HepG2 (cell line): Measurements from ENCODE around the gene PRSS8. TPM values are rescaled to one million over a fixed set of nuclear protein-coding genes. Genes with fewer than 3 reads are reported as not detected.

ENCODE experiments used
- ATF1 ChIP-seq: IDR thresholded peaks from 2 replicates; pipeline ENCODE4 v1.6.1; 2016; ENCODE audit warnings: mild to moderate bottlenecking, control low read depth
- CCAR2 ChIP-seq: fragments of 200-400 bp; formaldehyde crosslinking; optimal IDR thresholded peaks from 2 replicates; pipeline ENCODE3; 2018; ENCODE audit warnings: low read depth, mild to moderate bottlenecking, low read length, moderate library complexity
- CHD2 ChIP-seq: IDR thresholded peaks from 2 replicates; pipeline ENCODE4 v1.6.1; 2011; ENCODE audit warnings: low read depth, low read length, improper control_type of control experiment
- EZH2 ChIP-seq: conservative IDR thresholded peaks from 2 replicates; pipeline ENCODE4 v1.6.1; 2012; ENCODE audit warnings: mild to moderate bottlenecking, low read depth, low read length, moderate library complexity
- JUNB ChIP-seq: sonication (generic); formaldehyde crosslinking; IDR thresholded peaks from 2 replicates; pipeline ENCODE4 v1.8.0; 2022; ENCODE audit warnings: missing genetic modification reagents, mild to moderate bottlenecking, borderline replicate concordance
- MED1 ChIP-seq: sonication (generic); formaldehyde crosslinking; IDR thresholded peaks from 2 replicates; pipeline ENCODE4 v1.4.0; 2020; ENCODE audit warnings: missing genetic modification reagents
- NFKB2 ChIP-seq: sonication (generic); formaldehyde crosslinking; IDR thresholded peaks from 2 replicates; pipeline ENCODE4 v1.4.0; 2020; ENCODE audit warnings: missing genetic modification reagents, borderline replicate concordance
- NR1H2 ChIP-seq: sonication (generic); formaldehyde crosslinking; IDR thresholded peaks from 2 replicates; pipeline ENCODE4 v1.8.1; 2022; ENCODE audit warnings: low read depth, missing genetic modification reagents, borderline replicate concordance
- PAX8 ChIP-seq: sonication (generic); formaldehyde crosslinking; IDR thresholded peaks from 2 replicates; pipeline ENCODE4 v1.8.0; 2022; ENCODE audit warnings: mild to moderate bottlenecking, missing genetic modification reagents, borderline replicate concordance
- POLR2AphosphoS2 ChIP-seq: IDR thresholded peaks from 2 replicates; pipeline ENCODE4 v1.6.1; 2011; ENCODE audit warnings: low read depth, low read length, improper control_type of control experiment
- RNF2 ChIP-seq: fragments of 450-650 bp; conservative IDR thresholded peaks from 2 replicates; pipeline ENCODE4 v1.6.1; 2016; ENCODE audit warnings: low read depth
- RXRA ChIP-seq: sonication (generic); formaldehyde crosslinking; IDR thresholded peaks from 2 replicates; pipeline ENCODE4 v1.5.1; 2020; ENCODE audit warnings: missing genetic modification reagents
- SP2 ChIP-seq: sonication (generic); formaldehyde crosslinking; IDR thresholded peaks from 2 replicates; pipeline ENCODE4 v1.5.1; 2020; ENCODE audit warnings: mild to moderate bottlenecking, missing genetic modification reagents
- SUZ12 ChIP-seq: fragments of 150-350 bp; IDR thresholded peaks from 2 replicates; pipeline ENCODE4 v1.6.1; 2014; ENCODE audit warnings: low read depth, low read length
- ZNF180 ChIP-seq: sonication (generic); formaldehyde crosslinking; IDR thresholded peaks from 2 replicates; pipeline ENCODE4 v1.4.0; 2020; ENCODE audit warnings: low read depth, missing genetic modification reagents, borderline replicate concordance
- ZNF296 ChIP-seq: sonication (generic); formaldehyde crosslinking; conservative IDR thresholded peaks from 2 replicates; pipeline ENCODE4 v1.5.0; 2020; ENCODE audit warnings: mild to moderate bottlenecking, missing genetic modification reagents
- ZNF33B ChIP-seq: sonication (generic); formaldehyde crosslinking; IDR thresholded peaks from 2 replicates; pipeline ENCODE4 v1.5.1; 2020; ENCODE audit warnings: mild to moderate bottlenecking, missing genetic modification reagents
- ZNF547 ChIP-seq: sonication (generic); formaldehyde crosslinking; IDR thresholded peaks from 2 replicates; pipeline ENCODE4 v1.5.1; 2020; ENCODE audit warnings: mild to moderate bottlenecking, missing genetic modification reagents
- ZNF629 ChIP-seq: sonication (generic); formaldehyde crosslinking; conservative IDR thresholded peaks from 2 replicates; pipeline ENCODE4 v1.5.0; 2020; ENCODE audit warnings: missing genetic modification reagents
- ZNF75D ChIP-seq: sonication (generic); formaldehyde crosslinking; IDR thresholded peaks from 2 replicates; pipeline ENCODE4 v1.8.1; 2023; ENCODE audit warnings: missing genetic modification reagents, mild to moderate bottlenecking, borderline replicate concordance
- ZNF782 ChIP-seq: sonication (generic); formaldehyde crosslinking; IDR thresholded peaks from 2 replicates; pipeline ENCODE4 v1.4.0; 2020; ENCODE audit warnings: missing genetic modification reagents, mild to moderate bottlenecking, borderline replicate concordance
- ZSCAN21 ChIP-seq: sonication (generic); formaldehyde crosslinking; IDR thresholded peaks from 2 replicates; pipeline ENCODE4 v1.8.0; 2022; ENCODE audit warnings: mild to moderate bottlenecking, missing genetic modification reagents, moderate library complexity, borderline replicate concordance
- polyA plus RNA-seq, 8 experiments: library from polyadenylated mRNA; depleted of rRNA in 3 of 8; stranded (reverse) in 7 of 8; unstranded in 1 of 8; fragments of >200 nt; fragmentation: Illumina TruSeq in 4 of 8; extraction: Trizol in 4 of 8; gene quantifications; 2 replicates each; pipeline versions ENCODE4 v1.2.1 to v1.2.3, GENCODE V29; 2011 to 2016; ENCODE audit warnings: low read depth in 4 of 8, missing spikeins in 1 of 8, mixed read lengths in 1 of 8; ENCODE audit not compliant: insufficient read depth in 1 of 8
- total RNA-seq, 5 experiments: library from RNA; depleted of rRNA; stranded (reverse); fragments of >200 nt; fragmentation: Illumina TruSeq; extraction: Trizol; gene quantifications; 2 replicates each; pipeline ENCODE4 v1.2.3, GENCODE V29; 2016; ENCODE audit warnings: low read depth in 1 of 5
- TF ChIP-seq, protein P1 (sequence below): sonication (generic); formaldehyde crosslinking; IDR thresholded peaks from 2 replicates; pipeline ENCODE4 v1.4.0; 2020; ENCODE audit warnings: mild to moderate bottlenecking, missing genetic modification reagents
- TF ChIP-seq, protein P2 (sequence below): sonication (generic); formaldehyde crosslinking; IDR thresholded peaks from 2 replicates; pipeline ENCODE4 v1.4.0; 2020; ENCODE audit warnings: missing genetic modification reagents
- TF ChIP-seq, protein P3 (sequence below): sonication (generic); formaldehyde crosslinking; conservative IDR thresholded peaks from 2 replicates; pipeline ENCODE4 v1.5.0; 2020; ENCODE audit warnings: missing genetic modification reagents

The PRSS8 gene
- total and polyA plus RNA-seq, 2 of the 13 experiments (the other 11 are each of a cell fraction or from before 2014, with no cell fraction given): 2.6 to 7.2 TPM

DNA sequence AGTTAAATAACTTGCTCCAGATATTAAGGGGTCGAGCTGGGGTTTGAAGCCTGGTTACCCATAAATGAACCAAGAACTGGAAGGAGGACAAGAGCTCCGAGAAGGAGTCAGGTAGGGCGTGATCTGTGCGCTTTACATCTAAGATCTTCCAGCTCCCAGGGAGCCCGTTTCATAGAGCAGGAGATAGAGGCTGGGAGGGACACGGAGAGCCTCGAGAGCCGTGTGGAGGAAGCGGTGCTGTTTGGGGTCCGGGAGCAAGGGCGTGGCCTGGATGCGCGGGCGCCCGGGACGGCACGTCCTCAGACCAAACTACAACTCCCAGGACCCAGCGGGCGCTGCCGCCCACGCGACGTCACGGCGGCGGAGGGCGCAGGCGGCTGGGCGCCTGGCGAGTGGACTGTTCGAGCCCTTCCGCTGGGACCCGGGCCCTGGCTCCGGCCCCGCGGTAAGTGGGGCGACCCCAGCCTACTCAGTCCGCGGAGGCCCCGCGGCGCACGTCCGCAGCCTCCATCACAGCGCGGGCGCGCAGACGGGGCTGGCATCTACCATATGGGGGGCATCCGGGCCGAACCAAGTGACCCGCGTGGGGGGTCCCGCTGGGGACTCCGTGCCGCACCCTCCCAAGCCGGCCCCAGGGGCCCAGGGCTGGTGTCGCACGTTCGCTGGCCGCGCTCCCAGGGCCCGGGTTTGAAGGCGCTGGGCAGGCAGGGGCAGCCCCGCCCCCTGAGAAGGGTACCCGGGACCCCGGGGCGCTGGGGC is 27.3 kb downstream of the PRSS8 start, which contains the start of gene BCKDK (continued):
- TF ChIP-seq CCAR2 (no peak), RNF2 (no peak), PAX8 (CRISPR knock-in tag) (peak; percentile 81; the same call in 1 of the 2 replicates), ZNF296 (CRISPR knock-in tag) (no peak), EZH2 (no peak), ZNF782 (peak; percentile 65; the same call in 1 of the 2 replicates), ZNF75D (no peak), NR1H2 (CRISPR knock-in tag) (no peak), SUZ12 (peak; percentile 69), ZNF629 (CRISPR knock-in tag) (peak; percentile 68; the same call in 1 of the 2 replicates), ATF1 (CRISPR knock-in tag) (peak; percentile 60; the same call in 1 of the 2 replicates), JUNB (CRISPR knock-in tag) (no peak), CHD2 (0 out of 2 replicates have a peak, but pooled peaks have one; percentile 45), ZNF180 (CRISPR knock-in tag) (no peak), RXRA (CRISPR knock-in tag) (peak; percentile 37), NFKB2 (CRISPR knock-in tag) (peak; percentile 80; the same call in 1 of the 2 replicates), MED1 (CRISPR knock-in tag) (peak; percentile 73), SP2 (CRISPR knock-in tag) (no peak), ZSCAN21 (CRISPR knock-in tag) (peak; percentile 84), ZNF33B (no peak), ZNF547 (CRISPR knock-in tag) (peak; percentile 89), POLR2AphosphoS2 (no peak)
- TF ChIP-seq, protein P1, sequence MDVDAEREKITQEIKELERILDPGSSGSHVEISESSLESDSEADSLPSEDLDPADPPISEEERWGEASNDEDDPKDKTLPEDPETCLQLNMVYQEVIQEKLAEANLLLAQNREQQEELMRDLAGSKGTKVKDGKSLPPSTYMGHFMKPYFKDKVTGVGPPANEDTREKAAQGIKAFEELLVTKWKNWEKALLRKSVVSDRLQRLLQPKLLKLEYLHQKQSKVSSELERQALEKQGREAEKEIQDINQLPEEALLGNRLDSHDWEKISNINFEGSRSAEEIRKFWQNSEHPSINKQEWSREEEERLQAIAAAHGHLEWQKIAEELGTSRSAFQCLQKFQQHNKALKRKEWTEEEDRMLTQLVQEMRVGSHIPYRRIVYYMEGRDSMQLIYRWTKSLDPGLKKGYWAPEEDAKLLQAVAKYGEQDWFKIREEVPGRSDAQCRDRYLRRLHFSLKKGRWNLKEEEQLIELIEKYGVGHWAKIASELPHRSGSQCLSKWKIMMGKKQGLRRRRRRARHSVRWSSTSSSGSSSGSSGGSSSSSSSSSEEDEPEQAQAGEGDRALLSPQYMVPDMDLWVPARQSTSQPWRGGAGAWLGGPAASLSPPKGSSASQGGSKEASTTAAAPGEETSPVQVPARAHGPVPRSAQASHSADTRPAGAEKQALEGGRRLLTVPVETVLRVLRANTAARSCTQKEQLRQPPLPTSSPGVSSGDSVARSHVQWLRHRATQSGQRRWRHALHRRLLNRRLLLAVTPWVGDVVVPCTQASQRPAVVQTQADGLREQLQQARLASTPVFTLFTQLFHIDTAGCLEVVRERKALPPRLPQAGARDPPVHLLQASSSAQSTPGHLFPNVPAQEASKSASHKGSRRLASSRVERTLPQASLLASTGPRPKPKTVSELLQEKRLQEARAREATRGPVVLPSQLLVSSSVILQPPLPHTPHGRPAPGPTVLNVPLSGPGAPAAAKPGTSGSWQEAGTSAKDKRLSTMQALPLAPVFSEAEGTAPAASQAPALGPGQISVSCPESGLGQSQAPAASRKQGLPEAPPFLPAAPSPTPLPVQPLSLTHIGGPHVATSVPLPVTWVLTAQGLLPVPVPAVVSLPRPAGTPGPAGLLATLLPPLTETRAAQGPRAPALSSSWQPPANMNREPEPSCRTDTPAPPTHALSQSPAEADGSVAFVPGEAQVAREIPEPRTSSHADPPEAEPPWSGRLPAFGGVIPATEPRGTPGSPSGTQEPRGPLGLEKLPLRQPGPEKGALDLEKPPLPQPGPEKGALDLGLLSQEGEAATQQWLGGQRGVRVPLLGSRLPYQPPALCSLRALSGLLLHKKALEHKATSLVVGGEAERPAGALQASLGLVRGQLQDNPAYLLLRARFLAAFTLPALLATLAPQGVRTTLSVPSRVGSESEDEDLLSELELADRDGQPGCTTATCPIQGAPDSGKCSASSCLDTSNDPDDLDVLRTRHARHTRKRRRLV (CRISPR knock-in tag): no peak
- TF ChIP-seq, protein P2, sequence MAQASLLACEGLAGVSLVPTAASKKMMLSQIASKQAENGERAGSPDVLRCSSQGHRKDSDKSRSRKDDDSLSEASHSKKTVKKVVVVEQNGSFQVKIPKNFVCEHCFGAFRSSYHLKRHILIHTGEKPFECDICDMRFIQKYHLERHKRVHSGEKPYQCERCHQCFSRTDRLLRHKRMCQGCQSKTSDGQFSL: no peak
- TF ChIP-seq, protein P3, sequence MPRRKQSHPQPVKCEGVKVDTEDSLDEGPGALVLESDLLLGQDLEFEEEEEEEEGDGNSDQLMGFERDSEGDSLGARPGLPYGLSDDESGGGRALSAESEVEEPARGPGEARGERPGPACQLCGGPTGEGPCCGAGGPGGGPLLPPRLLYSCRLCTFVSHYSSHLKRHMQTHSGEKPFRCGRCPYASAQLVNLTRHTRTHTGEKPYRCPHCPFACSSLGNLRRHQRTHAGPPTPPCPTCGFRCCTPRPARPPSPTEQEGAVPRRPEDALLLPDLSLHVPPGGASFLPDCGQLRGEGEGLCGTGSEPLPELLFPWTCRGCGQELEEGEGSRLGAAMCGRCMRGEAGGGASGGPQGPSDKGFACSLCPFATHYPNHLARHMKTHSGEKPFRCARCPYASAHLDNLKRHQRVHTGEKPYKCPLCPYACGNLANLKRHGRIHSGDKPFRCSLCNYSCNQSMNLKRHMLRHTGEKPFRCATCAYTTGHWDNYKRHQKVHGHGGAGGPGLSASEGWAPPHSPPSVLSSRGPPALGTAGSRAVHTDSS (CRISPR knock-in tag): no peak
